ENCODE results near the gene OR4F3. TPM values are rescaled to one million over a fixed set of nuclear protein-coding genes. Genes with fewer than 3 reads are reported as not detected.

OR4F3 gene
- total RNA-seq = 0.22 and 0.27 TPM in 2 replicates

GRCh38 chr5:181366968-181367367 lies at the start of gene OR4F3:
TSS of gene OR4F3 (plus strand) at chr5:181367268.

Other genes with a start within 250 kb of the OR4F3 start
- not detected in 2 replicates for gene OR2V1, start 236.1 kb upstream of the OR4F3 start, total RNA-seq
- not detected in 2 replicates for gene OR2V2, start 219.7 kb upstream of the OR4F3 start, total RNA-seq
- 15.1 and 15.4 TPM in 2 replicates for gene TRIM7, start 162.1 kb upstream of the OR4F3 start, total RNA-seq
- 6.7 and 11.6 TPM in 2 replicates for gene TRIM41, start 144.0 kb upstream of the OR4F3 start, total RNA-seq
- 3,694 and 3,876 TPM in 2 replicates for gene RACK1, start 123.4 kb upstream of the OR4F3 start, total RNA-seq
- 8.1 and 9.0 TPM in 2 replicates for gene TRIM52, start 106.1 kb upstream of the OR4F3 start, total RNA-seq

Data from thoracic aorta endothelial cell (primary cell).